Choroid plexus epithelial cell (primary cell): ENCODE results near the gene SLC6A9.

Source experiments
- DNase-seq: peaks from one replicate; pipeline ENCODE4 v3.0.0-alpha.2; 2010; ENCODE audit warnings: low read depth
- H3K4me3 ChIP-seq: 2 replicates; pipeline ENCODE4 v1.5.1; 2011; ENCODE audit warnings: low read depth, mild to moderate bottlenecking, control low read depth, low read length, moderate library complexity
- TF ChIP-seq, protein P1 (sequence below): conservative IDR thresholded peaks from 2 replicates; pipeline ENCODE4 v1.5.1; 2011; ENCODE audit warnings: low read depth, mild to moderate bottlenecking, control low read depth, inconsistent platforms, low read length, moderate library complexity

Gene SLC6A9

DNA sequence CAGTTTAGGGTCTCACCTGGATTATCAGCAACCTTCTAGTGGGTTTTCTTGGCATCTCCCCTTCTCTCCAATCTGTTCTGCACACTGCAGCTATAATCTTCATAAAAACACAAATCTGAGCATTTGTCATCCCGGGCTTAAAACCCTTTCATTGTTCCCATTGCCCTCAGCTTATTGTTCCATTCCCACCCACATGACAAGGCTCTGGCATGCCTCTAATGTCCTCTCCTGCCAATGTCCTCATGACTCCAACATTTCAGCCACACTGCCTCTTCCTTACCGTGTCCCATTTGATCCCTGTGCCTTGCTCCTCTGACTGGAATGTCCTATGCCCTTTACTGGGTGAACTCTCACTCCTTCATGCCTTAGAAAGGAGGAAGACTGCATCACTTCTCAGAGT, 68.9 kb downstream of the SLC6A9 start:
- TF ChIP-seq, protein P1, sequence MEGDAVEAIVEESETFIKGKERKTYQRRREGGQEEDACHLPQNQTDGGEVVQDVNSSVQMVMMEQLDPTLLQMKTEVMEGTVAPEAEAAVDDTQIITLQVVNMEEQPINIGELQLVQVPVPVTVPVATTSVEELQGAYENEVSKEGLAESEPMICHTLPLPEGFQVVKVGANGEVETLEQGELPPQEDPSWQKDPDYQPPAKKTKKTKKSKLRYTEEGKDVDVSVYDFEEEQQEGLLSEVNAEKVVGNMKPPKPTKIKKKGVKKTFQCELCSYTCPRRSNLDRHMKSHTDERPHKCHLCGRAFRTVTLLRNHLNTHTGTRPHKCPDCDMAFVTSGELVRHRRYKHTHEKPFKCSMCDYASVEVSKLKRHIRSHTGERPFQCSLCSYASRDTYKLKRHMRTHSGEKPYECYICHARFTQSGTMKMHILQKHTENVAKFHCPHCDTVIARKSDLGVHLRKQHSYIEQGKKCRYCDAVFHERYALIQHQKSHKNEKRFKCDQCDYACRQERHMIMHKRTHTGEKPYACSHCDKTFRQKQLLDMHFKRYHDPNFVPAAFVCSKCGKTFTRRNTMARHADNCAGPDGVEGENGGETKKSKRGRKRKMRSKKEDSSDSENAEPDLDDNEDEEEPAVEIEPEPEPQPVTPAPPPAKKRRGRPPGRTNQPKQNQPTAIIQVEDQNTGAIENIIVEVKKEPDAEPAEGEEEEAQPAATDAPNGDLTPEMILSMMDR, result no peak
- no peak for DNase-seq
- no peak overlapping the region for H3K4me3 ChIP-seq

- H3K4me3 ChIP-seq, result no peak overlapping the region
- no peak for DNase-seq
- TF ChIP-seq, protein P1, result no peak
Observed at GRCh38 chr1:43961692-43962091, 69.6 kb downstream of the SLC6A9 start.

DNA sequence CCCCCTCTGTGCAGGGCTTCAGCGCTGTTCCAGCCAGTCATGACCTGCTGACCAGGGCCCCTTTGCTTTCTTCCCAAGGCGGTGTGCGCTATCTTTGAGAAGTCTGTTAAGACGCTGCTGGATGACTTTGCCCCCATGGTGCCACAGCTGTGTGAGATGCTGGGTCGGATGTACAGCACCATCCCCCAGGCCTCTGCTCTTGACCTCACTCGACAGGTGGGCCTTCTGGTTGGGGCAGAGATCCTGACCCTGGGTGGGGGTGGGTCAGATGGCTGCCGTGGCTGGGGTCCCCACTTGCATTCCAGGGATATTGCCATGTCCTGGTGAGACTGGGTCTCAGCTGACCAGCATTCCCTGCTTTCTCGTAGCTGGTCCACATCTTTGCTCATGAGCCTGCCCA, 70.5 kb downstream of the SLC6A9 start:
- DNase-seq, result no peak
- no peak overlapping the region for H3K4me3 ChIP-seq
- TF ChIP-seq, protein P1, result no peak

DNA sequence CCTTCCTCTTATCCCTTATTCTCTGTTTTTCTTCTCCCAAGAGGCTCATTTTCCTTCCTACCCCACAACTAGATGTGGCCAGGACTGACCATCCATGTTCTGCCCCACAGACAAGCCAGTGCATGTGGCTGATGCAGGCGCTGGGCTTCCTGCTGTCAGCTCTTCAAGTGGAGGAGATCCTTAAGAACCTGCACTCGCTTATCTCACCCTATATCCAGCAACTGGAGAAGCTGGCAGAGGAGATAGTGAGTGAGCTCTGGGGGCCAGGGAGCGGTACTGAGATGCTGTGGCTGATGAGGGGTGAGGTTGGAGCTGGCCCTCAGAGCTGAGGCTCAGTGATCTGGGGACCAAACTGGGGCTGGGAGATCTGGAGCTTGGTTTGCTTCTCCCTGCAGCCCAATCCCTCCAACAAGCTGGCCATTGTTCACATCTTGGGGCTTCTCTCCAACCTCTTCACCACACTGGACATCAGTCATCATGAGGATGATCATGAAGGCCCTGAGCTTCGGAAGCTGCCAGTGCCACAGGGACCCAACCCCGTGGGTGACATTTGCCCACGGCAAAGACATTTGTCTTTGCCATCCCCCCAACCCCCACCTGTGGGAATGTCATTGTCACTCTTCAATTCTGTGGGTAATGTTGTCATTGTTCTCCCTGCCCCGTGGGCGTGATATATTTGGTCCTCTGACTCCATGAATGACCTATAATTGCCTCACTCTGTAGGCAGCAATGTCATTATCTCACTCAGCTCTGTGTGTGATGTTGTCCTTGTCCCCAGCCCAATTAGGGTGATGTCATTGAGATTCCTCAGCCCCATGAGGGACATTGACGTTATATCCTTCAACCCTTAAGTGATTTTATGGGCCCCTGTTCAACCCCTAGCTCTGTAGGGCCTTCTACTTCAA, 72.7 kb downstream of the SLC6A9 start:
- H3K4me3 ChIP-seq, result no peak overlapping the region
- TF ChIP-seq, protein P1, result no peak
- DNase-seq, result no peak

GRCh38 chr1:43957407-43958040, 73.7 kb downstream of the SLC6A9 start:
- TF ChIP-seq, protein P1, result no peak
- H3K4me3 ChIP-seq, result no peak overlapping the region
- DNase-seq, result no peak

DNA sequence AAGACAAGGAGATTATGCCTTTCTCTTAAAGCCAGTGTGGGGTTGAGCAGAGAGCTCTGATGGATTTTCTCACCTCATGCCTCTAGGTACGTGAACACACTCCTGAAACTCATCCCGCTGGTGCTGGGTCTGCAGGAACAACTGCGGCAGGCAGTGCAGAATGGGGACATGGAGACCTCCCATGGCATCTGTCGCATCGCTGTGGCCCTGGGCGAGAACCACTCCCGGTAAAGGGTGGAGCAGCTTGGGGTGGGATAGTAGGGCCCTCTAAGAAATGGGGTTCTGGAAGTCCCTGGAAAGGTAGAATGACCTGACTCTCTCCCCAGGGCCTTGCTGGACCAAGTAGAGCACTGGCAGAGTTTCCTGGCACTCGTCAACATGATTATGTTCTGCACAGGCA, 75.0 kb downstream of the SLC6A9 start:
- DNase-seq, result no peak
- TF ChIP-seq, protein P1, result no peak

More for the DNA sequence above, 75.0 kb downstream of the SLC6A9 start:
- H3K4me3 ChIP-seq, result no peak overlapping the region
